Activated naive CD4-positive, alpha-beta T cell treated with anti-CD3 and anti-CD28 coated beads, Interleukin-2, amount 50 U/mL, for 24 hours (primary cell): Measurements from ENCODE around the gene PRSS21.

Experiments used
- H3K27ac Mint-ChIP-seq: one replicate; pipeline ENCODE4 v1.8.0; 2021; ENCODE audit warnings: mild to moderate bottlenecking, mixed read lengths
- H3K27me3 Mint-ChIP-seq: one replicate; pipeline ENCODE4 v1.8.0; 2021; ENCODE audit warnings: mixed read lengths
- H3K36me3 Mint-ChIP-seq: one replicate; pipeline ENCODE4 v1.8.0; 2021; ENCODE audit warnings: mixed read lengths
- H3K4me1 Mint-ChIP-seq: one replicate; pipeline ENCODE4 v1.8.0; 2021; ENCODE audit warnings: mixed read lengths
- H3K4me3 Mint-ChIP-seq: one replicate; pipeline ENCODE4 v1.8.0; 2021; ENCODE audit warnings: mild to moderate bottlenecking, mixed read lengths
- H3K9me3 Mint-ChIP-seq: one replicate; pipeline ENCODE4 v1.8.0; 2021; ENCODE audit warnings: mixed read lengths

PRSS21 gene

DNA sequence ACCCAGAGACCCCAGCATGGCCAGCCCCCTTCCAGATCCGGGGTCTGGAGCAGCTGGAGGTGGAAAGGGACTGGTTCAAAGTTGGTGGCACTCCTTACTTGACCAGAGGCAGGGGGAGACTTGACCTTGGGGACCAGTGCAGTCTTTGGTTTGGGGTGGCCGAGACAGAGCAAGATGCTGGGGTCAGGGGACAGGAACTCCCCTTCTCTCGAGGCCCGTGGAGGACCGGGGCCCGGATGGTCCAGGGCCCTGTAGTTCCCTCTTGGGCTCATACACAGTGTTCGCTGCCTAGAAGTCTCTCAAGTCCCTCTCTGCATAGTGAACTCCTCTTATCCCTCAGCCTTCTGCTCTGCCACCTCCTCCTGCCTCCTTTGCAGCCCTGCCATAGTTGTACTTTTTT is 29.1 kb upstream of the PRSS21 start:
- H3K4me3 Mint-ChIP-seq = no peak overlapping the region
- no peaks in the 10 kb centered on the region for H3K36me3 Mint-ChIP-seq
- peaks cover 7% of the 10 kb centered on the region for H3K27me3 Mint-ChIP-seq
- peaks cover 7% of the 10 kb centered on the region for H3K4me1 Mint-ChIP-seq
- no peak overlapping the region for H3K27ac Mint-ChIP-seq
- no peaks in the 10 kb centered on the region for H3K9me3 Mint-ChIP-seq

DNA sequence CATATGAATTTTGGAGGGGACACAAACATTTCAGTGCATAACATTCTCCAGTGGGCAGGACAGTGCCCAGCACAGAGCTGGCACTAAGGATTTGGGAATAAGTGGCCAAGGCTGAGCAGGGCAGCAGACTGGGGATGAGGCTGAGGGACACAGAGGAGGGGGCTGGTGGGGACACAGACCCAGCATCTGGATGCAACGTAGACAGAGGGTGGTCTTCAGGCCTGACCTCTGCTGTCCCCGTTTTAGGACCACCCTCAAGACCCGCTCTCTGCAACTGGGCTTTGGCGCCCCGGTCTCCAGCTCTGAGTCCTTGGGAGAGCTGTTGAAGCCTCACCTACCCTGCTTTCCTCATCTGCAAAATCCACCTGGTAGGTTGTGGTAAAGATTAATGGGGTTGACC is 26.4 kb upstream of the PRSS21 start:
- H3K36me3 Mint-ChIP-seq = no peaks in the 10 kb centered on the region
- H3K27ac Mint-ChIP-seq = no peak overlapping the region
- peaks cover 7% of the 10 kb centered on the region for H3K27me3 Mint-ChIP-seq
- peaks cover 3% of the 10 kb centered on the region for H3K4me1 Mint-ChIP-seq
- no peaks in the 10 kb centered on the region for H3K9me3 Mint-ChIP-seq
- no peak overlapping the region for H3K4me3 Mint-ChIP-seq

DNA sequence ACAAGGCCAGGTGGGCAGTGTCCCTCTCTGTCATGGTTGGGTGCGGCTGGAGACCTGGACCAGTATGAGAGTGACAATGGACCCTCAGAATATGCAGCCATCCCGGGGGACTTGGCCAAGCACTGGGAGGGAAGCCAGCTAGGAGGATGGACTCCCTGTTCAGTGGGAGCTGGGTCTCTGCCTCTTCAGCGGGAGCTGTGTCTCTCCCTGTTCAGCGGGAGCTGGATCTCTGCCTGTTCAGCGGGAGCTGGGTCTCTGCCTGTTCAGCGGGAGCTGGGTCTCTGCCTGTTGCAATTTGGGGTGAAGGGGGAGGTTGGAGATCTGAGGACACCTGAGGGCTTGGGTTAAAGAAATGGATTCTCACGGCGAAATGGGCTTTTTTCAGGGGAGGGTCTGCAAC is 25.9 kb upstream of the PRSS21 start:
- Mint-ChIP-seq H3K9me3 (no peaks in the 10 kb centered on the region), H3K4me3 (no peak overlapping the region), H3K27me3 (peaks cover 7% of the 10 kb centered on the region), H3K27ac (no peak overlapping the region), H3K36me3 (no peaks in the 10 kb centered on the region), H3K4me1 (peaks cover under 1% of the 10 kb centered on the region)

DNA sequence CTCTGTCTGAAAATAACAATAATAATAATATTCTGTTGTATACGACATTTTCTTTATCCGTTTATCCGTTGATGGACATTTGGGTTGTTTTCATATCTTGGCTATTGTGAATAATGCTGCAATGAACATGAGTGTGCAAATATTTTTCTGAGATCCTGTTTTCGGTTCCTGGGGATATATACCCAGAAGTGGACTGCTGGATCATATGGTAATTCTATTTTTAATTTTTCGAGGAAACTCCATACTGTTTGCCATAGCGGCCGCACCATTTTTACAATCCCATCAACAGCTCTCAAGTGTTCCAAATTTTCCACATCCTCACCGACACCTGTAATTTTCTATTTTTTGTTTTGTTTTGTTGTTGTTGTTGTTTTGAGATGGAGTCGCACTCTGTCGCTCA is 24.1 kb upstream of the PRSS21 start:
- H3K9me3 Mint-ChIP-seq = no peaks in the 10 kb centered on the region
- no peak overlapping the region for H3K4me3 Mint-ChIP-seq
- H3K27ac Mint-ChIP-seq = no peak overlapping the region
- H3K27me3 Mint-ChIP-seq = peaks cover 8% of the 10 kb centered on the region
- no peaks in the 10 kb centered on the region for H3K4me1 Mint-ChIP-seq
- H3K36me3 Mint-ChIP-seq = no peaks in the 10 kb centered on the region

DNA sequence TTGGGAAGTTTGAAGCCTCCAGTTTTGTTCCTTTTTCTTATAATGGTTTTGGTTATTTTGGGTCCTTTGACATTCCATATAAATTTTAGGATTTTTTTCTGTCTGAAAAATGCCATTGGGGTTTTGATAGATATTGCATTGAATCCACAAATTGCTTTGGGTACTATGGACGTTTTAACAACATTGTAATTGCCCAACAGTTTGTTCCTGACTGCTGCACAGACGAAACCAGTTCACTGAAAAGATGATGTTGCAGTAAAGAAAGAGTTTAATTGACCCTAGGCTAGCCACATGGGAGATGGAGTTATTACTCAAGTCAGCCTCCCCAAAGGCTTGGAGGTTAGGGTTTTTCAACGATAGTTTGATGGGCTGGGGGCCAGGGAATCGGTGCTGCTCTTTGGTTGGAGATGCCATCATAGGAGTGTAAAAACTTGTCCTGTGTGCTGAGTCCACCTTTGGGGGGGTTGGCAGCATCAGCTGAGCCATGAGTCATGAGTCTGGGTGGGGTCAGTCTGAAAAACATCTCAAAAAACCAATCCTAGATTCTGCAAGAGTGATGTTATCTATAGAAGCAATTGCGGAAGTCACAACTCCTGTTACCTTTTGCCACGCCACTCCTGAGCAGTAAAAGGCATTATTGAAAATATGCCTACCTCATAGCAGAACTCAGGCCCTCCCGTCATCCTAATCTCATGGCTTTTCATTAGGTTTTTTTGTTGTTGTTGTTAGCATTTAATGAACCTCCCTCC is 21.5 kb upstream of the PRSS21 start:
- H3K4me1 Mint-ChIP-seq = no peaks in the 10 kb centered on the region
- H3K36me3 Mint-ChIP-seq = no peaks in the 10 kb centered on the region
- no peaks in the 10 kb centered on the region for H3K9me3 Mint-ChIP-seq
- no peak overlapping the region for H3K27ac Mint-ChIP-seq
- H3K4me3 Mint-ChIP-seq = no peak overlapping the region
- H3K27me3 Mint-ChIP-seq = peaks cover 6% of the 10 kb centered on the region

DNA sequence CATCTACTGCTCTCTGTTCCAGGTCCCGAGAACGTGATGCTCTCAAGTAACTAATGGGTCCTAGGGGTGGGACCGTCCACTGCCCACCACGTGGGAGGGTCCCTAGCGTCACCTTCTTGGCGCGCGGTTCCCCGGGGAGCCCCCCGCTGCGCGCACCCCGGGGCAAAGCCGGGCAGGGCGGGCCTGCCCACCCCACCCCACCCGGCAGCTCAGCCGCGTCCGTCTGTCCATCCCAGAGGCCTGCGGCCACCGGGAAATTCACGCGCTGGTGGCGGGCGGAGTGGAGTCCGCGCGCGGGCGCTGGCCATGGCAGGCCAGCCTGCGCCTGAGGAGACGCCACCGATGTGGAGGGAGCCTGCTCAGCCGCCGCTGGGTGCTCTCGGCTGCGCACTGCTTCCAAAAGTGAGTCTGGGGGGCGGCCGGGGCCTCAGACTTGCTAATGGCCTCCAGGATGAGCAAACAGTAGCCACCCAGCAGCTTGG is 18.3 kb upstream of the PRSS21 start:
- peaks cover 1% of the 10 kb centered on the region for H3K27me3 Mint-ChIP-seq
- H3K4me3 Mint-ChIP-seq = no peak overlapping the region
- no peak overlapping the region for H3K27ac Mint-ChIP-seq
- H3K9me3 Mint-ChIP-seq = peaks cover 3% of the 10 kb centered on the region
- peaks cover 1% of the 10 kb centered on the region for H3K36me3 Mint-ChIP-seq
- H3K4me1 Mint-ChIP-seq = no peaks in the 10 kb centered on the region

DNA sequence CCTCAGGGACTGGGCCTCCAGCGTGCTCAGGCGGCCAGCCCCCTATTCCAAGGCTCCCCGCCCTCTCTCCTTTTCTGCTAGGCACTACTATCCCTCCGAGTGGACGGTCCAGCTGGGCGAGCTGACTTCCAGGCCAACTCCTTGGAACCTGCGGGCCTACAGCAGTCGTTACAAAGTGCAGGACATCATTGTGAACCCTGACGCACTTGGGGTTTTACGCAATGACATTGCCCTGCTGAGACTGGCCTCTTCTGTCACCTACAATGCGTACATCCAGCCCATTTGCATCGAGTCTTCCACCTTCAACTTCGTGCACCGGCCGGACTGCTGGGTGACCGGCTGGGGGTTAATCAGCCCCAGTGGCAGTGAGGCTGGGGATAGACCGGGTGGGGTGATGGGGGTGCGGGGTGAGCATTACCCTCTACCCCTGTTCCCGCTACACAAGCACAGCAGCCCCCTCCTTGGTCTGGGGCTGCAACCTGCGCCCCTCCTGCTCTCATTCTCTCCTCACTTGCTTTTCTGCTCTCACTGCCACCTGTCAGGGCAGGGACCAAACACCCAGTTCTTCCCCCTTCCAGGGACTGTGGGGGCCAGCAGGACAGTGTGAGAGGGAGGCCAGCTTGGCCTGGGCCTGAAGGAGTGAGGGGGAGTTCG is 17.7 kb upstream of the PRSS21 start:
- peaks cover 1% of the 10 kb centered on the region for H3K27me3 Mint-ChIP-seq
- H3K36me3 Mint-ChIP-seq = peaks cover 2% of the 10 kb centered on the region
- H3K27ac Mint-ChIP-seq = no peak overlapping the region
- H3K9me3 Mint-ChIP-seq = peaks cover 6% of the 10 kb centered on the region
- H3K4me3 Mint-ChIP-seq = no peak overlapping the region
- H3K4me1 Mint-ChIP-seq = no peaks in the 10 kb centered on the region

DNA sequence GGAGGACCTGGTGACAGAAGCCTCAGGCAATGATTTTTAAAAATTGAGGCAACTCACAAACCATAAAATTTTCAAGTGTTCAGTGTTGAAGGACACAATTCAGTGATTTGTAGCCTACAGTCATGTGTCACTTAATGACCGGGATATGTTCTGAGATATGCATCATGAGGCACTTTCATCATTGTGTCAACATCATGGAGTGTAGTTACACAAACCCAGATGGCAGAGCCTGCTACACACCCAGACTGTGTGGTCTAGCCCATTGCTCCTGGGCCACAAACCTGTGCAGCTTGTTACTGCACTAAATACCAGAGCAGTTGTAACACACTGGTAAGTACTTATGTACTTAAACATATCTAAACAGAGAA is 17.2 kb upstream of the PRSS21 start:
- Mint-ChIP-seq H3K36me3 (peaks cover 2% of the 10 kb centered on the region), H3K27ac (no peak overlapping the region), H3K27me3 (peaks cover 1% of the 10 kb centered on the region), H3K4me3 (no peak overlapping the region), H3K9me3 (peaks cover 6% of the 10 kb centered on the region), H3K4me1 (no peaks in the 10 kb centered on the region)

DNA sequence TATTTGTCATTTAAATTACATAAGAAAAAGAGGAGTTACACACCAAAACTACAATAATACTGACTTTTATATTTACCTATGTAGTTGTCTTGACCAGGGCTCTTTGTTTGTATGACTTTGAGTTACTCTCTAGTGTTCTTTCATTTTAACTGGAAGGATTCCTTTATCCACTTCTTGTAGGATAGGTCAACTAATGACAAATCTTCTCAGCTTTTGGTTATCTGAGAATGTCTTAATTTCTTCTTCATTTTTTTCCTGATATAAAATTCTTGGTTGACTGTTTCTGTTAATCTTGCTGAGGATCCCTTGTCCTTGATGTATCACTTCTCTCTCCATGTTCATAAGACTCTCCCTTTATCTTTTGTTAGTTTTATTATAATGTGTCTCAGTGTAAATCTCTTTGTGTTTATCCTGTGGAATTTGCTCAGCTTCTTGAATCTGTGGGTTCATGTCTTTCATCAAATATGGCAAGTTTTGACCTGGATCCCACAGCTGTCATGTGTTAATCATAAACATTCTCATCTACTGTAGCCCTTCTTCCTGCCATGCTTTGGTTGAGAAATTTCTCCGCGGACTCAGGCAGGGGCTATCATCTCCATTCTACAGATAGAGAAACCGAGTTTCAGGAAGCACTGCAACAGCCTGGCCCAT is 13.4 kb upstream of the PRSS21 start:
- peaks cover 2% of the 10 kb centered on the region for H3K36me3 Mint-ChIP-seq
- peaks cover 4% of the 10 kb centered on the region for H3K27me3 Mint-ChIP-seq
- no peaks in the 10 kb centered on the region for H3K4me1 Mint-ChIP-seq
- H3K4me3 Mint-ChIP-seq = no peak overlapping the region
- peaks cover 6% of the 10 kb centered on the region for H3K9me3 Mint-ChIP-seq
- no peak overlapping the region for H3K27ac Mint-ChIP-seq

DNA sequence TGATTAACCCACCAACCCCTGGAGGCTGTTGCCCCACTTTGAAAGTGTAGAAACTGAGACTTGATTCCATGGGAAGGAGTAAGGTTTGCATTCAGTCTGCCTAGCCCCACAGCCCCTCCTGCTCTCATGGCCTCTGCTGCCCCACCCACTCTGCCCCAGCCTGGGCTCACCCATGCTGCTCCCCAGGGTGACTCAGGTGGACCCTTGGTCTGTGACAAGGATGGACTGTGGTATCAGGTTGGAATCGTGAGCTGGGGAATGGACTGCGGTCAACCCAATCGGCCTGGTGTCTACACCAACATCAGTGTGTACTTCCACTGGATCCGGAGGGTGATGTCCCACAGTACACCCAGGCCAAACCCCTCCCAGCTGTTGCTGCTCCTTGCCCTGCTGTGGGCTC is 12.3 kb upstream of the PRSS21 start:
- Mint-ChIP-seq H3K36me3 (peaks cover 2% of the 10 kb centered on the region), H3K4me1 (no peaks in the 10 kb centered on the region), H3K4me3 (no peak overlapping the region), H3K27ac (no peak overlapping the region), H3K27me3 (peaks cover 9% of the 10 kb centered on the region), H3K9me3 (peaks cover 6% of the 10 kb centered on the region)

DNA sequence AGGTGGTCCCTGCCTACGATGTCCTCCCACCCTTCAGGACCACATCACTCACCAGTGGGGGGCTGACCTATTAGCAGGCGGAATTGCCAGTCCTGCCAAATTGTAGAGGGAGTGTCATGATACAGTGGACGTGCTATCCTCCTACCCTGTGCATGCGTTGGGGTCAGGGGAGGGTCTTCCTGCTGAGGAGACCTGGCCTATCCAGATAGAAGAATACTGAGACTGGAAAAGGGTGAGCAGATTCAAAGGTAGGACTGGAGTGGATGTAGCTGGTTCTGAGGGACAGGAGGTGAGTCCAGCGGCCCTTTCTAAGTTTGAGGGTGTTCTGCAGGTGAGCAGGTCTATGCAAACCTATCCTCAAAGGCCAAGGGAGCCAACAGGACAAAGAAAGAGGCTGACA is 10.8 kb upstream of the PRSS21 start:
- H3K4me3 Mint-ChIP-seq = no peak overlapping the region
- peaks cover 6% of the 10 kb centered on the region for H3K9me3 Mint-ChIP-seq
- peaks cover 2% of the 10 kb centered on the region for H3K36me3 Mint-ChIP-seq
- no peak overlapping the region for H3K27ac Mint-ChIP-seq
- no peaks in the 10 kb centered on the region for H3K4me1 Mint-ChIP-seq
- peaks cover 9% of the 10 kb centered on the region for H3K27me3 Mint-ChIP-seq

DNA sequence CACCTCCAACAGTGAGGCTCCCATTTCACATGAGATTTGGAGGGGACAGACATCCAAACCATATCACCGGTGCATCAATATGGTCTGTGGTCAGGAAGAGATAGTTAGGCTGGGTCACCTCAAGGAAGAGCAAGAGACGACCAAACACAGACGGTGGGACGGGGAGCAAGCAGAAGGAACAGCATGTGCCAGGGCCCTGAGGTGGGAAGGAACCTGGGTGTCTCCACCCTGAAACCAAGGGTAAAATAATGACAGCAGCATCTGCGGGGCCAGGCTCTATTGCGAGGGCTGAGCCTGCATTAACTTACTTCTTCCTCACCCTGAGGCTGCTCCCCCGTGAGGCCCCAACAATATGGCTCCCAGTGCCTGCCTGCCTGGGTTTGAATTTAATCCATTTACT is 8.9 kb upstream of the PRSS21 start:
- peaks cover 6% of the 10 kb centered on the region for H3K9me3 Mint-ChIP-seq
- H3K4me3 Mint-ChIP-seq = no peak overlapping the region
- H3K4me1 Mint-ChIP-seq = no peaks in the 10 kb centered on the region
- H3K36me3 Mint-ChIP-seq = peaks cover 2% of the 10 kb centered on the region
- H3K27me3 Mint-ChIP-seq = peaks cover 9% of the 10 kb centered on the region
- no peak overlapping the region for H3K27ac Mint-ChIP-seq

DNA sequence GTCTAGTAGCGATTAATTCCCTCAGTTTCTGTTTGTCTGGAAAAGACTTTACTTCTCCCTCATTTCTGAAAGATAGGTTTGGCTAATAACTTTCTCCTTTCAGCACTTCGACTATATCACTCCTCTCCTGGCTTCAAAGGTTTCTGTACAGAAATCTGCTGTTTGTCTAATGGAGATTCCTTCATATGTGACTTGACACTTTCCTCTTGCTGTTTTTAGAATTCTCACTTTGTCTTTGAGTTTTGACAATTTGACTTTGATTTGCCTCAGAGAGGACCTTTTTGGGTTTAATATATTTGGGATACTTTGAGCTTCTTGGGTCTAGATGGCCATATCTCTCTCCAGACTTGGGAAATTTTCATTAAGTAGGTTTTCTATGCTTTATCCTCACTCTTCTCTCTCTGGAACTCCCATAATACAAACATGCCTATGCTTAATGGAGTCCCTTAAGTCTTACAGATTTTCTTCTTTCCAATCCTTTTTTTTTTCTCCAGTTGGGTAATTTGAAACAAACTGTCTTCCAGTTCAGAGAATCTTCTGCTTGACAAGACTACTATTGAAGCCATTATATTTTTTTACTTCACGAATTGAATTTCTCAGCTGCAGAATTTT is 7.8 kb upstream of the PRSS21 start:
- H3K9me3 Mint-ChIP-seq = no peaks in the 10 kb centered on the region
- peaks cover 9% of the 10 kb centered on the region for H3K27me3 Mint-ChIP-seq
- no peak overlapping the region for H3K4me3 Mint-ChIP-seq
- no peaks in the 10 kb centered on the region for H3K36me3 Mint-ChIP-seq
- no peaks in the 10 kb centered on the region for H3K4me1 Mint-ChIP-seq
- H3K27ac Mint-ChIP-seq = no peak overlapping the region

DNA sequence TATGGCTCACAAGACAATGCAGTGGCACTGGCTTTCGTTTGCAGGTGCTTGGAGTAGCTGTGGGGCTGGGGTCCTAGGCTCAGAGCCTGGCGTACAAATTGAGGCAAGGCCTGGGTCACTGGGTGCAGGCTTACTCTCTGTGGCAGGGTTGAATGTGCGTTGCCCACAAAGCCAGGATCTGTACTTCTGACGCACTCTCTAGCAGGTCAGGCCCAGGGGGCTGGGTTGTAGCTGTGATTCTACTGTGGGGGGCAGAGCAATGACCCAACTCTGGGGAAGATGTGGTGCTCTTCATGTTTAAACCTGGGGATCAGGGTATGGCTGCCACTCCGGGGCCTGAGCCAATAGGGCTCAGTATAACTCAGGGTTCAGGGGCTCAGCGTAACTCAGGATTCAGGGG is 6.4 kb upstream of the PRSS21 start:
- no peak overlapping the region for H3K27ac Mint-ChIP-seq
- no peaks in the 10 kb centered on the region for H3K36me3 Mint-ChIP-seq
- H3K4me1 Mint-ChIP-seq = no peaks in the 10 kb centered on the region
- no peaks in the 10 kb centered on the region for H3K9me3 Mint-ChIP-seq
- no peak overlapping the region for H3K4me3 Mint-ChIP-seq
- H3K27me3 Mint-ChIP-seq = peaks cover 8% of the 10 kb centered on the region

DNA sequence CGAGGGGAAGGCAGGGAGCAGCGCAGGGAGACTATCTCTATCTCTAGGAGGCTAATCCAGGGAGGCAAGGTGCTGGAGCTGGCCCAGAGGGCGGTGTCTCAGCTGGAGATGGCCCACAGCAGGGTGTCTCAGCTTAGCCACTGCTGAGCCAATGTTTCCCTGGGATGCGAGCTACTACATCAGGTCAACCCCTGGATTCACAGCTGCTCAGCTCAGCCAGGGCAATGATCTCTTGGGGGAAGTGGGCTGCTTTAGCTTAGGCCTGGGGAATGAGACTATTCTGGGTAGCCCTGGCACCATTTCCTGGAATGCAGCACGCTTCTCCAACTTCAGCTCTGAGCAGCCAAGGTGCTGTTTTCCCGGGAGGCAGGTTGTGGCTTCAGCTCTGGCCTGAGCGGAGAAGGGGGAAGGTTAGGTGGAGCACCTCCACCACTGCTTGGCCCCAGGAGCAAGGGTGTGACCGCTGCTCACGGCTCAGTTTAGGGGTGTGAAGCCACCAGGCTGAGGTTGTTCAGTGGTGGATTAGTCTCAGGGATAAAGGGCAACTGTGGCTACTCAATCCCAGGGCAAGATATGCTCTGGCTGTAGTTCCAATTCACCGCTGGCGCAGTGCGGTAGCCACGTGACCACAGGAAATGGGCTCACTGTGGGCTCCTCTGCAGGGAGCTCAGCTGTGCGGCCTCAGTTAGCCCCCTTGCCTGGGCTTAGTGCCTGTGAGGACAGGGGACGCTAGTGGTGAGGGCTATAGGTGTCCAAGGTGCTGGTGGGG is 5.2 kb upstream of the PRSS21 start:
- H3K36me3 Mint-ChIP-seq = no peaks in the 10 kb centered on the region
- peaks cover 8% of the 10 kb centered on the region for H3K27me3 Mint-ChIP-seq
- no peaks in the 10 kb centered on the region for H3K4me1 Mint-ChIP-seq
- no peak overlapping the region for H3K27ac Mint-ChIP-seq
- H3K4me3 Mint-ChIP-seq = no peak overlapping the region
- no peaks in the 10 kb centered on the region for H3K9me3 Mint-ChIP-seq
